ENCODE measurements around the gene APOA4. TPM values are rescaled to one million over a fixed set of nuclear protein-coding genes. Genes with fewer than 3 reads are reported as not detected.
A peak's percentile ranks its signal among the peaks of the same experiment; 100 is the strongest.

APOA4 gene
- total and polyA plus RNA-seq, 2 of the 13 experiments (the other 11 are each of a cell fraction or from before 2014, with no cell fraction given), result 3.8 to 7.2 TPM

DNA sequence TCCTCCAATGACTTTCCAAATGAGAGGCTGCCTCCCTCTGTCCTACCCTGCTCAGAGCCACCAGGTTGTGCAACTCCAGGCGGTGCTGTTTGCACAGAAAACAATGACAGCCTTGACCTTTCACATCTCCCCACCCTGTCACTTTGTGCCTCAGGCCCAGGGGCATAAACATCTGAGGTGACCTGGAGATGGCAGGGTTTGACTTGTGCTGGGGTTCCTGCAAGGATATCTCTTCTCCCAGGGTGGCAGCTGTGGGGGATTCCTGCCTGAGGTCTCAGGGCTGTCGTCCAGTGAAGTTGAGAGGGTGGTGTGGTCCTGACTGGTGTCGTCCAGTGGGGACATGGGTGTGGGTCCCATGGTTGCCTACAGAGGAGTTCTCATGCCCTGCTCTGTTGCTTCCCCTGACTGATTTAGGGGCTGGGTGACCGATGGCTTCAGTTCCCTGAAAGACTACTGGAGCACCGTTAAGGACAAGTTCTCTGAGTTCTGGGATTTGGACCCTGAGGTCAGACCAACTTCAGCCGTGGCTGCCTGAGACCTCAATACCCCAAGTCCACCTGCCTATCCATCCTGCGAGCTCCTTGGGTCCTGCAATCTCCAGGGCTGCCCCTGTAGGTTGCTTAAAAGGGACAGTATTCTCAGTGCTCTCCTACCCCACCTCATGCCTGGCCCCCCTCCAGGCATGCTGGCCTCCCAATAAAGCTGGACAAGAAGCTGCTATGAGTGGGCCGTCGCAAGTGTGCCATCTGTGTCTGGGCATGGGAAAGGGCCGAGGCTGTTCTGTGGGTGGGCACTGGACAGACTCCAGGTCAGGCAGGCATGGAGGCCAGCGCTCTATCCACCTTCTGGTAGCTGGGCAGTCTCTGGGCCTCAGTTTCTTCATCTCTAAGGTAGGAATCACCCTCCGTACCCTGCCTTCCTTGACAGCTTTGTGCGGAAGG lies 9.5 kb upstream of the APOA4 start (continued):
- TF ChIP-seq IRF2 (CRISPR knock-in tag; IDR thresholded peaks at IDR 0.05) (peak; percentile 96), RELA (CRISPR knock-in tag; IDR thresholded peaks at IDR 0.05) (no peak), ZNF761 (CRISPR knock-in tag; conservative IDR thresholded peaks at IDR 0.05) (0 out of 2 replicates have a peak, but pooled peaks have one; percentile 27), ZNF552 (CRISPR knock-in tag; IDR thresholded peaks at IDR 0.05; ENCODE audit: borderline replicate concordance) (peak; percentile 86; the same call in 1 of the 2 replicates), ZNF678 (CRISPR knock-in tag; IDR thresholded peaks at IDR 0.05) (no peak), RBM22 (optimal IDR thresholded peaks at IDR 0.05; ENCODE audit: low read length) (no peak), ZNF460 (CRISPR knock-in tag; IDR thresholded peaks at IDR 0.05; ENCODE audit: borderline replicate concordance) (peak; percentile 55; the same call in 1 of the 2 replicates), ZNF572 (CRISPR knock-in tag; IDR thresholded peaks at IDR 0.05) (no peak), HCFC1 (IDR thresholded peaks at IDR 0.05; ENCODE audit: low read depth, low read length) (no peak), CENPT (CRISPR knock-in tag; IDR thresholded peaks at IDR 0.05; ENCODE audit: low read depth) (no peak), KLF12 (CRISPR knock-in tag; IDR thresholded peaks at IDR 0.05; ENCODE audit: borderline replicate concordance) (peak; percentile 73; the same call in 1 of the 2 replicates), ARNTL (CRISPR knock-in tag; IDR thresholded peaks at IDR 0.05) (peak; percentile 96), KLF6 (CRISPR knock-in tag; IDR thresholded peaks at IDR 0.05) (peak; percentile 41; the same call in 1 of the 2 replicates), ZNF225 (CRISPR knock-in tag; IDR thresholded peaks at IDR 0.05) (peak; percentile 24; the same call in 1 of the 2 replicates)
- TF ChIP-seq, protein P1, sequence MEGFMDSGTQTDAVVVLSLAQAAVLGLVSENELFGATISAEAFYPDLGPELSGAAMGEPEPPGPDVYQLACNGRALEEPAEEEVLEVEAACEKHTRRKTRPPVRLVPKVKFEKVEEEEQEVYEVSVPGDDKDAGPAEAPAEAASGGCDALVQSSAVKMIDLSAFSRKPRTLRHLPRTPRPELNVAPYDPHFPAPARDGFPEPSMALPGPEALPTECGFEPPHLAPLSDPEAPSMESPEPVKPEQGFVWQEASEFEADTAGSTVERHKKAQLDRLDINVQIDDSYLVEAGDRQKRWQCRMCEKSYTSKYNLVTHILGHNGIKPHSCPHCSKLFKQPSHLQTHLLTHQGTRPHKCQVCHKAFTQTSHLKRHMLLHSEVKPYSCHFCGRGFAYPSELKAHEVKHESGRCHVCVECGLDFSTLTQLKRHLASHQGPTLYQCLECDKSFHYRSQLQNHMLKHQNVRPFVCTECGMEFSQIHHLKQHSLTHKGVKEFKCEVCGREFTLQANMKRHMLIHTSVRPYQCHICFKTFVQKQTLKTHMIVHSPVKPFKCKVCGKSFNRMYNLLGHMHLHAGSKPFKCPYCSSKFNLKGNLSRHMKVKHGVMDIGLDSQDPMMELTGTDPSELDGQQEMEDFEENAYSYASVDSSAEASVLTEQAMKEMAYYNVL (CRISPR knock-in tag; IDR thresholded peaks at IDR 0.05; ENCODE audit: borderline replicate concordance), result peak; percentile 83; the same call in 1 of the 2 replicates
- TF ChIP-seq, protein P2, sequence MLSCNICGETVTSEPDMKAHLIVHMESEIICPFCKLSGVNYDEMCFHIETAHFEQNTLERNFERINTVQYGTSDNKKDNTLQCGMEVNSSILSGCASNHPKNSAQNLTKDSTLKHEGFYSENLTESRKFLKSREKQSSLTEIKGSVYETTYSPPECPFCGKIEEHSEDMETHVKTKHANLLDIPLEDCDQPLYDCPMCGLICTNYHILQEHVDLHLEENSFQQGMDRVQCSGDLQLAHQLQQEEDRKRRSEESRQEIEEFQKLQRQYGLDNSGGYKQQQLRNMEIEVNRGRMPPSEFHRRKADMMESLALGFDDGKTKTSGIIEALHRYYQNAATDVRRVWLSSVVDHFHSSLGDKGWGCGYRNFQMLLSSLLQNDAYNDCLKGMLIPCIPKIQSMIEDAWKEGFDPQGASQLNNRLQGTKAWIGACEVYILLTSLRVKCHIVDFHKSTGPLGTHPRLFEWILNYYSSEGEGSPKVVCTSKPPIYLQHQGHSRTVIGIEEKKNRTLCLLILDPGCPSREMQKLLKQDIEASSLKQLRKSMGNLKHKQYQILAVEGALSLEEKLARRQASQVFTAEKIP (CRISPR knock-in tag; IDR thresholded peaks at IDR 0.05; ENCODE audit: borderline replicate concordance), result no peak
- TF ChIP-seq, protein P3, sequence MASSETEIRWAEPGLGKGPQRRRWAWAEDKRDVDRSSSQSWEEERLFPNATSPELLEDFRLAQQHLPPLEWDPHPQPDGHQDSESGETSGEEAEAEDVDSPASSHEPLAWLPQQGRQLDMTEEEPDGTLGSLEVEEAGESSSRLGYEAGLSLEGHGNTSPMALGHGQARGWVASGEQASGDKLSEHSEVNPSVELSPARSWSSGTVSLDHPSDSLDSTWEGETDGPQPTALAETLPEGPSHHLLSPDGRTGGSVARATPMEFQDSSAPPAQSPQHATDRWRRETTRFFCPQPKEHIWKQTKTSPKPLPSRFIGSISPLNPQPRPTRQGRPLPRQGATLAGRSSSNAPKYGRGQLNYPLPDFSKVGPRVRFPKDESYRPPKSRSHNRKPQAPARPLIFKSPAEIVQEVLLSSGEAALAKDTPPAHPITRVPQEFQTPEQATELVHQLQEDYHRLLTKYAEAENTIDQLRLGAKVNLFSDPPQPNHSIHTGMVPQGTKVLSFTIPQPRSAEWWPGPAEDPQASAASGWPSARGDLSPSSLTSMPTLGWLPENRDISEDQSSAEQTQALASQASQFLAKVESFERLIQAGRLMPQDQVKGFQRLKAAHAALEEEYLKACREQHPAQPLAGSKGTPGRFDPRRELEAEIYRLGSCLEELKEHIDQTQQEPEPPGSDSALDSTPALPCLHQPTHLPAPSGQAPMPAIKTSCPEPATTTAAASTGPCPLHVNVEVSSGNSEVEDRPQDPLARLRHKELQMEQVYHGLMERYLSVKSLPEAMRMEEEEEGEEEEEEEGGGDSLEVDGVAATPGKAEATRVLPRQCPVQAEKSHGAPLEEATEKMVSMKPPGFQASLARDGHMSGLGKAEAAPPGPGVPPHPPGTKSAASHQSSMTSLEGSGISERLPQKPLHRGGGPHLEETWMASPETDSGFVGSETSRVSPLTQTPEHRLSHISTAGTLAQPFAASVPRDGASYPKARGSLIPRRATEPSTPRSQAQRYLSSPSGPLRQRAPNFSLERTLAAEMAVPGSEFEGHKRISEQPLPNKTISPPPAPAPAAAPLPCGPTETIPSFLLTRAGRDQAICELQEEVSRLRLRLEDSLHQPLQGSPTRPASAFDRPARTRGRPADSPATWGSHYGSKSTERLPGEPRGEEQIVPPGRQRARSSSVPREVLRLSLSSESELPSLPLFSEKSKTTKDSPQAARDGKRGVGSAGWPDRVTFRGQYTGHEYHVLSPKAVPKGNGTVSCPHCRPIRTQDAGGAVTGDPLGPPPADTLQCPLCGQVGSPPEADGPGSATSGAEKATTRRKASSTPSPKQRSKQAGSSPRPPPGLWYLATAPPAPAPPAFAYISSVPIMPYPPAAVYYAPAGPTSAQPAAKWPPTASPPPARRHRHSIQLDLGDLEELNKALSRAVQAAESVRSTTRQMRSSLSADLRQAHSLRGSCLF (CRISPR knock-in tag; IDR thresholded peaks at IDR 0.05; ENCODE audit: borderline replicate concordance), result no peak
- TF ChIP-seq, protein P4, sequence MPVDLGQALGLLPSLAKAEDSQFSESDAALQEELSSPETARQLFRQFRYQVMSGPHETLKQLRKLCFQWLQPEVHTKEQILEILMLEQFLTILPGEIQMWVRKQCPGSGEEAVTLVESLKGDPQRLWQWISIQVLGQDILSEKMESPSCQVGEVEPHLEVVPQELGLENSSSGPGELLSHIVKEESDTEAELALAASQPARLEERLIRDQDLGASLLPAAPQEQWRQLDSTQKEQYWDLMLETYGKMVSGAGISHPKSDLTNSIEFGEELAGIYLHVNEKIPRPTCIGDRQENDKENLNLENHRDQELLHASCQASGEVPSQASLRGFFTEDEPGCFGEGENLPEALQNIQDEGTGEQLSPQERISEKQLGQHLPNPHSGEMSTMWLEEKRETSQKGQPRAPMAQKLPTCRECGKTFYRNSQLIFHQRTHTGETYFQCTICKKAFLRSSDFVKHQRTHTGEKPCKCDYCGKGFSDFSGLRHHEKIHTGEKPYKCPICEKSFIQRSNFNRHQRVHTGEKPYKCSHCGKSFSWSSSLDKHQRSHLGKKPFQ (CRISPR knock-in tag; IDR thresholded peaks at IDR 0.05; ENCODE audit: insufficient replicate concordance), result peak; percentile 89

All from HepG2 (cell line).